ENCODE measurements around the gene NUDT4B.
"Not testable (repeated sequence)": the region's sequence is repeated elsewhere in the genome, so short reads cannot be mapped to it uniquely, and the experiment has no call there.

The NUDT4B gene

DNA sequence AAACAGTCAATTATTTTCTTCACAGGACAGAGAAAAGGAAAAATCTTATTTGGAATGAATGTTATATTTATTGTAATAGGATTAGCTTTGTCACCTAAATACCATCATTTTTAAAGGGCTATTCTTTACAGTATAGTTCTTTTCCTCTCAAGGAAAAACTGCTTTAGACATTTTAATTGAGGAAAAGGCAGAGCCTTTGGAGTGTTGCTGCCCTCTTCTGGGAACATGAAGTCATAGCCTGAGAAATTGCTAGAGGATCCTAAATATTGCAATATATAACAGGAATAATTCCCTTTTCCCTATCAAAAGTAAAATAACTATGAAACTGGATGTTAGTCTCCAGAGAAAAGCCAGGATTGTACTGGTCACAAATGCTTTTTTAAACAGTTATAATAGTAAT is 12.8 kb downstream of the NUDT4B start:
- not testable (repeated sequence) for H3K9me3 ChIP-seq (ENCODE audit: control insufficient read depth, low read length); H3K27ac ChIP-seq (ENCODE audit: insufficient read depth, low read depth, low read length, poor library complexity, severe bottlenecking); H3K27me3 ChIP-seq (ENCODE audit: control insufficient read depth, insufficient read depth, low read length, poor library complexity, severe bottlenecking); H3K4me3 ChIP-seq (ENCODE audit: insufficient read depth, low read depth, low read length); H3K4me1 ChIP-seq (ENCODE audit: control insufficient read depth, insufficient read depth, low read length); H3K36me3 ChIP-seq (ENCODE audit: control insufficient read depth, insufficient read depth, low read length)

DNA sequence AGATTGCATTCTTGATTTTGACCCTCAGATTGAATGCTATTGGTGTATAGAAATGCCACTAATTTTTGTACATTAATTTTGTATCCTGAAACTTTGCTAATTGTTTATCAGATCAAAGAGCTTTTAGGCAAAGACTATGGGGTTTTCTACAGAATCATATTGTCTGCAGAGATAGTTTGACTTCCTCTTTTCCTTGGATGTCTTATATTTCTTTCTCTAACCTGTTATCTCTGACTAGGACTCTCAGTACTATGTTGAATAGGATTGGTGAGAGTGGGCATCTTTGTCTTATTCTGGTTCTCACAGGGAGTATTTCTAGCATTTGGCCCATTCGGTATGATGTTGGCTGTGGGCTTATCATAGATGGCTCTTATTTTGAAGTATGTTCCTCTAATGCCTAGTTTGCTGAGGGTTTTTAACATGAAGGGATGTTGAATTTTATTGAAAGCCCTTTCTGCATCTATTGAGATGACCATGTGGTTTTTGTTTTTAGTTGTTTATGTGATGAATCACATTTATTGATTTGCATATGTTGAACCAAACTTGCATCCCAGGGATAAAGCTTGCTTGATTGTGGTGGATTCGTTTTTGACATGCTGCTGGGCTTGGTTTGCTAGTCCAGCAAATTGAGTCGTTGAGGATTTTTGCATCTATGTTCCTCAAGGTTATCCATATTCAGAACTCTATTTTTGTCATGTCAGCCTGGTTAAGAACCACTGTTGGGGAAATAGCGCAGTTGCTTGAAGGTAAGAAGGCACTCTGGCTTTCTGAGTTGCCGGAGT is 16.9 kb downstream of the NUDT4B start:
- H3K9me3 ChIP-seq (ENCODE audit: control insufficient read depth, low read length); H3K27me3 ChIP-seq (ENCODE audit: control insufficient read depth, insufficient read depth, low read length, poor library complexity, severe bottlenecking); H3K27ac ChIP-seq (ENCODE audit: insufficient read depth, low read depth, low read length, poor library complexity, severe bottlenecking); H3K4me3 ChIP-seq (ENCODE audit: insufficient read depth, low read depth, low read length); H3K36me3 ChIP-seq (ENCODE audit: control insufficient read depth, insufficient read depth, low read length); H3K4me1 ChIP-seq (ENCODE audit: control insufficient read depth, insufficient read depth, low read length): not testable (repeated sequence)
- WGBS, 2 experiments: no CpG with 5 or more reads among the region's 5 CpGs

GRCh38 chr1:148768541-148768940 is 20.0 kb downstream of the NUDT4B start:
- not testable (repeated sequence) for H3K27me3 ChIP-seq (ENCODE audit: control insufficient read depth, insufficient read depth, low read length, poor library complexity, severe bottlenecking); H3K9me3 ChIP-seq (ENCODE audit: control insufficient read depth, low read length); H3K36me3 ChIP-seq (ENCODE audit: control insufficient read depth, insufficient read depth, low read length); H3K4me1 ChIP-seq (ENCODE audit: control insufficient read depth, insufficient read depth, low read length); H3K27ac ChIP-seq (ENCODE audit: insufficient read depth, low read depth, low read length, poor library complexity, severe bottlenecking); H3K4me3 ChIP-seq (ENCODE audit: insufficient read depth, low read depth, low read length)
- no CpG with 5 or more reads among the region's 2 CpGs for WGBS, 2 experiments

GRCh38 chr1:148769495-148769894 is 20.9 kb downstream of the NUDT4B start:
- no CpG with 5 or more reads among the region's 3 CpGs for WGBS, 2 experiments
- not testable (repeated sequence) for H3K27ac ChIP-seq (ENCODE audit: insufficient read depth, low read depth, low read length, poor library complexity, severe bottlenecking); H3K9me3 ChIP-seq (ENCODE audit: control insufficient read depth, low read length); H3K27me3 ChIP-seq (ENCODE audit: control insufficient read depth, insufficient read depth, low read length, poor library complexity, severe bottlenecking); H3K4me3 ChIP-seq (ENCODE audit: insufficient read depth, low read depth, low read length); H3K36me3 ChIP-seq (ENCODE audit: control insufficient read depth, insufficient read depth, low read length); H3K4me1 ChIP-seq (ENCODE audit: control insufficient read depth, insufficient read depth, low read length)

DNA sequence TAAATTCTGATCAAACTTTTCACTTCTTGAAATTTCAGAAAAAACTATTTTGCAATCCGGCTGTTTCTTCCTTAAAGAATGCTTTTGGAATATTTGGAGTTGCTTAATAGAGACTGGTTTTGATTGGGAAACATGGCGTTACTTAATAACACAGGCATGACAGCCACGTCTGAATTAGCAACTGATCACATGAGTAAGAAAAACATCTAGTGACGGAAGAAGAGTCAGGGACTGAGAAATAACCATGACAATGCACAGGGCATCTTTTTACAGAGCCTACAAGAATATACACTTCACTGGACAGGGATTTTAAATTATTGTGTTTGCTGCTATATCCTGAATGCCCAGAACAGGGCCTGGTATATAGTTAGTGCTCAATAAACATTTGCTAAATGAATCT is 25.1 kb downstream of the NUDT4B start:
- not testable (repeated sequence) for H3K27ac ChIP-seq (ENCODE audit: insufficient read depth, low read depth, low read length, poor library complexity, severe bottlenecking); H3K4me3 ChIP-seq (ENCODE audit: insufficient read depth, low read depth, low read length); H3K27me3 ChIP-seq (ENCODE audit: control insufficient read depth, insufficient read depth, low read length, poor library complexity, severe bottlenecking); H3K9me3 ChIP-seq (ENCODE audit: control insufficient read depth, low read length); H3K36me3 ChIP-seq (ENCODE audit: control insufficient read depth, insufficient read depth, low read length); H3K4me1 ChIP-seq (ENCODE audit: control insufficient read depth, insufficient read depth, low read length)
- no CpG with 5 or more reads among the region's 4 CpGs for WGBS, 2 experiments

DNA sequence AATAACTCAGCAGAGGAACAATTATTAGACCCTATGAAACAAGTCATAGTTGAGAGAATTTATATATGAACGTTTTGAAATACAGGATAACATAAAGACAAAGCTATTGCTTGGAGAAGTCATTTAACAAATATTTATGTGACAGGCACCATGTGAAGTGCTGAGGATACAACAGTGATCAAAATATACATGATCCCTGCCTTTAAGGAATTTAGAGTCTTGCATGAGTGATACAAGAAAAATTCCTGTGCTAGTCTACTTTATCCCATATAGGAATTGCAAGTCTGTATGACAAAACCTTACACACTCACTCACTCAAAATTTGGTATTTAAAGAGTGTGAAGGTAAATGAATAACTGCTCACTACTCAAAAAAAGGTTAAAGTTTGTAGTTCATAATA is 25.5 kb downstream of the NUDT4B start:
- H3K4me1 ChIP-seq (ENCODE audit: control insufficient read depth, insufficient read depth, low read length); H3K27ac ChIP-seq (ENCODE audit: insufficient read depth, low read depth, low read length, poor library complexity, severe bottlenecking): not testable (repeated sequence)
- WGBS, 2 experiments: no CpG with 5 or more reads among the region's 1 CpG

GRCh38 chr1:148775263-148775662 is 26.7 kb downstream of the NUDT4B start:
- not testable (repeated sequence) for H3K4me3 ChIP-seq (ENCODE audit: insufficient read depth, low read depth, low read length); H3K36me3 ChIP-seq (ENCODE audit: control insufficient read depth, insufficient read depth, low read length); H3K27me3 ChIP-seq (ENCODE audit: control insufficient read depth, insufficient read depth, low read length, poor library complexity, severe bottlenecking); H3K27ac ChIP-seq (ENCODE audit: insufficient read depth, low read depth, low read length, poor library complexity, severe bottlenecking); H3K4me1 ChIP-seq (ENCODE audit: control insufficient read depth, insufficient read depth, low read length); H3K9me3 ChIP-seq (ENCODE audit: control insufficient read depth, low read length)
- no CpG with 5 or more reads among the region's 2 CpGs for WGBS, 2 experiments

More for the DNA sequence above, 25.5 kb downstream of the NUDT4B start:
- H3K9me3 ChIP-seq (ENCODE audit: control insufficient read depth, low read length); H3K36me3 ChIP-seq (ENCODE audit: control insufficient read depth, insufficient read depth, low read length); H3K4me3 ChIP-seq (ENCODE audit: insufficient read depth, low read depth, low read length); H3K27me3 ChIP-seq (ENCODE audit: control insufficient read depth, insufficient read depth, low read length, poor library complexity, severe bottlenecking): not testable (repeated sequence)

DNA sequence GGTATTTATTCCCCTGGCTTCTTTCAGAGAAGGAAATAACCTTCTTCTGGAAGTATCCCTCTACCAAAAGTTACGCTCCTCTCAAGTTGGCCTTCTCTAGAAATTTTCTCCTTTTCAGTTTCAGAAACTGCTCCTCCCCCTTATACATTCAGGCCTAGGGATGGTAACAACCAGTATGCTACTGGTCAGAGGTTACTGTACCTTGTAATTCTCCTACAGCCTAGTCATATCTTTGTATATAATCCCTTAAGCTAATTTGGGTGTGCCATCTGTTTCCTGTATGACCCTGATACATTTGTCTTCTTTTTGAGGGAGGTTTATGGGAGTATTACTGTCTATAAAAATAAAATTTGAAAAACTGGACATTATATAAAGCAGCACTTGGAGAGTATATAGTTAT is 29.1 kb downstream of the NUDT4B start:
- H3K27me3 ChIP-seq (ENCODE audit: control insufficient read depth, insufficient read depth, low read length, poor library complexity, severe bottlenecking); H3K36me3 ChIP-seq (ENCODE audit: control insufficient read depth, insufficient read depth, low read length); H3K27ac ChIP-seq (ENCODE audit: insufficient read depth, low read depth, low read length, poor library complexity, severe bottlenecking); H3K4me1 ChIP-seq (ENCODE audit: control insufficient read depth, insufficient read depth, low read length); H3K4me3 ChIP-seq (ENCODE audit: insufficient read depth, low read depth, low read length); H3K9me3 ChIP-seq (ENCODE audit: control insufficient read depth, low read length): not testable (repeated sequence)
- WGBS, 2 experiments: no CpG with 5 or more reads among the region's 1 CpG

DNA sequence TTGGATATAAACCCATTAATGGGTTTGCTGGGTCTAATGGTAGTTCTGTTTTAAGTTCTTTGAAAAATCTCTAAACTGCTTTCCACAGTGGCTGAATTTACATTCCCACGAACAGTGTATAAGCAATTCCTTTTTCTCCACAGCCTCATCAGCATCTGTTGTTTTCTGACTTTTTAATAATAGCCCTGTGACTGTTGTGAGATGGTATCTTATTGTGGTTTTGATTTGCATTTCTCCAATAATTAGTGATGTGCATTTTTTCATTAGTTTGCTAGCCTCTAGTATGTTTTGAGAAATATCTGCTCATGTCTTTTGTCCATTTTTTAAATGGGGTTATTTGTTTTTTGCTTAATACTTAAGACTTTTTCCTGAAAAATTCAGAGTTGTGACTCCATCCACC is 31.8 kb downstream of the NUDT4B start:
- not testable (repeated sequence) for H3K4me1 ChIP-seq (ENCODE audit: control insufficient read depth, insufficient read depth, low read length); H3K9me3 ChIP-seq (ENCODE audit: control insufficient read depth, low read length); H3K27ac ChIP-seq (ENCODE audit: insufficient read depth, low read depth, low read length, poor library complexity, severe bottlenecking); H3K36me3 ChIP-seq (ENCODE audit: control insufficient read depth, insufficient read depth, low read length); H3K27me3 ChIP-seq (ENCODE audit: control insufficient read depth, insufficient read depth, low read length, poor library complexity, severe bottlenecking); H3K4me3 ChIP-seq (ENCODE audit: insufficient read depth, low read depth, low read length)
- no CpG with 5 or more reads among the region's 1 CpG for WGBS, 2 experiments

- no CpG with 5 or more reads among the region's 23 CpGs for WGBS, 2 experiments
- not testable (repeated sequence) for H3K36me3 ChIP-seq (ENCODE audit: control insufficient read depth, insufficient read depth, low read length); H3K9me3 ChIP-seq (ENCODE audit: control insufficient read depth, low read length); H3K27ac ChIP-seq (ENCODE audit: insufficient read depth, low read depth, low read length, poor library complexity, severe bottlenecking); H3K4me3 ChIP-seq (ENCODE audit: insufficient read depth, low read depth, low read length); H3K4me1 ChIP-seq (ENCODE audit: control insufficient read depth, insufficient read depth, low read length); H3K27me3 ChIP-seq (ENCODE audit: control insufficient read depth, insufficient read depth, low read length, poor library complexity, severe bottlenecking)
Observed at GRCh38 chr1:148791543-148792099, 43.0 kb downstream of the NUDT4B start.
